T-helper 2 cell treated with Interferon-gamma antibody and Interleukin-4, amounts not matched to agents 5 μg/mL and 100 μg/mL, for 36 hours (primary cell): Measurements from ENCODE around the gene TEX19.

Experiments used
- DNase-seq: peaks from one replicate; pipeline ENCODE4 v3.0.0; 2021; ENCODE audit warnings: low spot score
- H3K27ac Mint-ChIP-seq: one replicate; pipeline ENCODE4 v1.8.0; 2021; ENCODE audit warnings: mild to moderate bottlenecking, mixed read lengths
- H3K27me3 Mint-ChIP-seq: one replicate; pipeline ENCODE4 v1.8.0; 2021; ENCODE audit warnings: low read depth, mixed read lengths
- H3K36me3 Mint-ChIP-seq: one replicate; pipeline ENCODE4 v1.8.0; 2021; ENCODE audit warnings: low read depth, mixed read lengths
- H3K4me1 Mint-ChIP-seq: one replicate; pipeline ENCODE4 v1.8.0; 2021; ENCODE audit warnings: low read depth, mixed read lengths
- H3K4me3 Mint-ChIP-seq: one replicate; pipeline ENCODE4 v1.8.0; 2022; ENCODE audit warnings: mild to moderate bottlenecking, moderate library complexity, mixed read lengths
- H3K9me3 Mint-ChIP-seq: one replicate; pipeline ENCODE4 v1.8.0; 2021; ENCODE audit warnings: mixed read lengths

Gene TEX19, protein sequence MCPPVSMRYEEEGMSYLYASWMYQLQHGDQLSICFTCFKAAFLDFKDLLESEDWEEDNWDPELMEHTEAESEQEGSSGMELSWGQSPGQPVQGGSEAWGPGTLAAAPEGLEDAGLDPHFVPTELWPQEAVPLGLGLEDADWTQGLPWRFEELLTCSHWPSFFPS

DNA sequence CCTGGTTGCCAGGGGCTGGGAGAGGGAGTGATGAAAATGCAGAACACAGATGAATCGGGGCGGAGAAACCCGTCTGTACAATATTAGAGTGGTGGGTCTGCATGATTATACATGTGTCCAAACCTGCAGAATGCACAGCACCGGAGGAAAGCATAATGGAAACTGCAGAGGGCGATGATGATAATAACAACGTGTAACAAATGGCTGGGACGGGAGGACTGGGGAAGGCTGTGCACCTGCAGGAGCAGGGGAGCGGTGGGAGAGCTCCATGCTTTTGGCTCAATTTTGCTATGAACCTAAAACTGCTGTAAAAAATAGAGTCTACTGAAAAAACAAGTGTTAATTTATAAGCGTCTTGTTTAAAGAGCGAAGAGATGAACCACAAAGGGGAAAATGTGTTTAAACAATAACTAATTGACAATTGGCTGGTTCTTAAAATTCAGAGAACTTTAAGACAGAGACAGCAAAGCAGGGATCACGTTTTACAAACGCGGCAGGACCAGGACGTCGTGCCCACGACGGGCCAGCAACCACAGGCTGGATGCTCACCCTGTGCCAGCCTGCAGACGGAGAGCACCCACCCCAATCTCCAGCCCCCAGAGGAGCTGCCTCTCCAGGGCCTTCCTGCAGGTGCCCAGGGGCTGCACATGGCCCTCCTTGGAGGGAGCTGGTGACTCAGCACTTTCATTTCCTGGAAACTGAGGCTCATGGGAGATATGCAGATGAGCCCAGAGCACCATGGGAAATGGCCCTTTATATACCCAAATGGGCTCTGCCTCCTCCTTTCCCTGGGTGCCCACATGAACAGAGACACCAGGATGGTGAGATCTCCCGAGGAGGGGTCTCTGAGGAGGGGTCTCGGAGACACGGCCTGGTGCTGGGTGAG is at the start of gene TEX19:
TEX19 (plus strand) TSS at position 783 of the 886 bp plus-strand sequence. CDS start 2,904 bp downstream, outside the sequence.
- H3K36me3 Mint-ChIP-seq: no peaks in the 10 kb centered on the region
- H3K4me3 Mint-ChIP-seq: peak within 1 kb of the TSS; percentile 14
- DNase-seq: no peak
- peak within 1 kb of the TSS; percentile 23 for H3K27ac Mint-ChIP-seq
- H3K27me3 Mint-ChIP-seq: peaks cover 13% of the 10 kb centered on the region
- H3K4me1 Mint-ChIP-seq: peaks cover 6% of the 10 kb centered on the region
- H3K9me3 Mint-ChIP-seq: no peaks in the 10 kb centered on the region

- Mint-ChIP-seq H3K27ac (no peak overlapping the region), H3K36me3 (peaks cover 8% of the 10 kb centered on the region), H3K4me1 (peaks cover 16% of the 10 kb centered on the region), H3K4me3 (no peak overlapping the region), H3K27me3 (peaks cover 2% of the 10 kb centered on the region), H3K9me3 (no peaks in the 10 kb centered on the region)
- no peak for DNase-seq
Measured at GRCh38 chr17:82309656-82310570, 49.1 kb upstream of the TEX19 start.

DNA sequence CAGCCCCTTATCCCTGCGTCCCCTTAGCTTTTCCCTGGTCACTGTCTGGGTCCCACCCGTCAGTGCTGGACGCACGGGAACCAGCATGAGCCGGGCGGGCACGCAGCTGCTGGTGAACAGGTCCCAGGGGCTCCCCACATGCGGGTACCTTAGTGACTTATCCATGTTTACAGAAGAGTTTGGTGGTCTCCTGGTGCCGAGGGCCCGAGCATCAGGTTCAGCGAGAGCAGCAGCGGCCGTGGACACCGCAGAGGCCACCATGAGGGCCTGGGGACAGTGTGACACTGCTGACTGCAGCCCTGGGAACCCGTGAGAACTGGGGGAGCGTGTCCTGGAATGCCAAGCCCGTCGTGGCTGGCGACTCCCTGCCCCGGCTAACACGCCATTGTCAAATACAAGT is 48.2 kb upstream of the TEX19 start:
- Mint-ChIP-seq H3K27ac (no peak overlapping the region), H3K9me3 (no peaks in the 10 kb centered on the region), H3K27me3 (peaks cover 2% of the 10 kb centered on the region), H3K4me1 (peaks cover 17% of the 10 kb centered on the region), H3K36me3 (peaks cover 12% of the 10 kb centered on the region), H3K4me3 (no peak overlapping the region)
- DNase-seq: no peak

- Mint-ChIP-seq H3K36me3 (peaks cover 16% of the 10 kb centered on the region), H3K9me3 (no peaks in the 10 kb centered on the region), H3K4me1 (peaks cover 12% of the 10 kb centered on the region), H3K27ac (no peak overlapping the region), H3K27me3 (peaks cover 2% of the 10 kb centered on the region), H3K4me3 (no peak overlapping the region)
- no peak for DNase-seq
Measured at GRCh38 chr17:82311971-82312370, 47.1 kb upstream of the TEX19 start.

GRCh38 chr17:82313195-82314011 is 45.6 kb upstream of the TEX19 start:
- Mint-ChIP-seq H3K4me1 (peaks cover 12% of the 10 kb centered on the region), H3K27ac (no peak overlapping the region), H3K4me3 (no peak overlapping the region), H3K36me3 (peaks cover 16% of the 10 kb centered on the region), H3K9me3 (no peaks in the 10 kb centered on the region), H3K27me3 (peaks cover 2% of the 10 kb centered on the region)
- no peak for DNase-seq

DNA sequence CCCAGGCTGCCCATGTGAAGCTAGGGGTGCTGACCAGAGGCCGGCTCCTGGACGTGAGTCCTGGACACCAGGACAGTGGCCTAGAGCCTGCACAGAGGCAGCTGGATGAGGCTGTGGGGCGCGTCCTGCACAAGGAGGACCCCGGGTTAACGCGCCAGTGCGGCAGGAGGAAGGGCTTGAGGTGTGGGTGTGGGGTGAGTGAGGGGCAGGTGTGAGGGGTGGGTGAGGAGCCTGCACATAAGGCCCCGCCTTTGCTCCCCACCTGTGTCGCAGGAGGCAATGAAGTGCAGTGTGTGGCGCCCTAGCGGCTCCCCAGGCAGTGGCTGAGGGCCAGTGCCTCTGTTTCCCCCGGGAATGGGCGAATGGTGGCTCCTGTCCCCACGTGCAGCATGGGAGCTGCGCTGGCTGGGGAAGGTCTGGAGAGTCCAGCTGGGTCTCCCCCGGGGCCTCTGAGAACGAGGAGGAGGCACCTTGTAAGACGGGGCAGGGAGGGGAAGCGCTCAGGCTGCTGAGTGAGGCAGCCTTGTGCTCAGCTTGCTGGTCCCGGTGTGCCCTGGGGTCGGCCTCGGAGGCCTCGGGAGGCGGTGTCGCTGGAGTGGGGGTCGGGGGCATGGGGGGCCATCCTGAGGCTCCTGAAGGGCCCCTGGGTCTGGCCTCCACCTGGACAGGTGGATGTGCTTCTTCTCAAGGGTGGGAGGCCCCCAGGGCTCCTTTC is 44.9 kb upstream of the TEX19 start:
- peaks cover 16% of the 10 kb centered on the region for H3K36me3 Mint-ChIP-seq

DNA sequence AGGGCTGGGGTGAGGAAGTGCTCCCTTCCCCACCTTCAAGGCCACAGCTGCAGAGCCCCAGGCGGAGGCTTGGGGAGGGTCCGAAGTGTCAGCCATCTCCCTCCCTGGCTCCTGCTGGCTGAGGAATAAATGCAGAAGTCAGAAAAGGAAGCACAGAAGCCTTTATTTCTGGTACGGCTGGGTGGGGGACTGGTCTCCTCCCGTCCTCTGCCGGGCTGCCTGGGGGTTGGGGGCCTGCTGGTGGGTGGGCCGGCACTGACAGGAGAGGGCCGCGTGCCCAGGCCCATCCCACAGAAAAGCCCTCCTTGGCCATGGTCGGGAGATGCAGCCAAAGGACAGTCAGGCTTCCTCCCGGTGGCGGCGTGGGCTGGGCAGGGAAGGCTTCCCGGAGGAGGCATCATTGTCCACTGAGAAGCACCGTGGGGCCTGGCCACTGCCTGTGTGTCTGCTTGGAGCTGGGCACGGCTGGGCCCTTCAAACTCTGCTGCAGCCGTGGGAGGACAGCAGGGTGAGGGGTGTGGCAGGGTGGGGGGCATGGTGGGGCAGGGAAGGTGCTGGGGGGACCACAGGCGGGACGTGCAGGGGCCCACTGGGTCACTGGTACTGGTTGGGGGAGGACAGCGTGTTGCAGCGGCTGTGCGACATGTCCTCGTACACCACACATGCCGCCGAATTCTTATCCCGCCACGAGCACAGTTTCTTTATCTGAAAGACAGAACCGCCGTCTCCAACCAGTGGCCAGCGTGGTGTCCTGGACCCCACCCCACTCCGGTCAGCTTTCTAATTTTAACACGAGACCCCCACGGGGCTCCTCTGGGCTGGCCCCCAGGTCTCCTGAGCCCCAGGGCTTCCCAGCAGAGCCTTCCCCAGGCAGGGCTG is 44.1 kb upstream of the TEX19 start:
- DNase-seq: no peak
- Mint-ChIP-seq H3K4me3 (peak overlapping the region; percentile 21), H3K4me1 (peaks cover 10% of the 10 kb centered on the region), H3K27ac (no peak overlapping the region), H3K27me3 (no peaks in the 10 kb centered on the region), H3K9me3 (no peaks in the 10 kb centered on the region), H3K36me3 (peaks cover 16% of the 10 kb centered on the region)

More for the DNA sequence above, 44.9 kb upstream of the TEX19 start:
- Mint-ChIP-seq H3K4me1 (peaks cover 10% of the 10 kb centered on the region), H3K9me3 (no peaks in the 10 kb centered on the region), H3K27me3 (no peaks in the 10 kb centered on the region), H3K4me3 (peak overlapping the region; percentile 44), H3K27ac (no peak overlapping the region)
- DNase-seq: no peak

DNA sequence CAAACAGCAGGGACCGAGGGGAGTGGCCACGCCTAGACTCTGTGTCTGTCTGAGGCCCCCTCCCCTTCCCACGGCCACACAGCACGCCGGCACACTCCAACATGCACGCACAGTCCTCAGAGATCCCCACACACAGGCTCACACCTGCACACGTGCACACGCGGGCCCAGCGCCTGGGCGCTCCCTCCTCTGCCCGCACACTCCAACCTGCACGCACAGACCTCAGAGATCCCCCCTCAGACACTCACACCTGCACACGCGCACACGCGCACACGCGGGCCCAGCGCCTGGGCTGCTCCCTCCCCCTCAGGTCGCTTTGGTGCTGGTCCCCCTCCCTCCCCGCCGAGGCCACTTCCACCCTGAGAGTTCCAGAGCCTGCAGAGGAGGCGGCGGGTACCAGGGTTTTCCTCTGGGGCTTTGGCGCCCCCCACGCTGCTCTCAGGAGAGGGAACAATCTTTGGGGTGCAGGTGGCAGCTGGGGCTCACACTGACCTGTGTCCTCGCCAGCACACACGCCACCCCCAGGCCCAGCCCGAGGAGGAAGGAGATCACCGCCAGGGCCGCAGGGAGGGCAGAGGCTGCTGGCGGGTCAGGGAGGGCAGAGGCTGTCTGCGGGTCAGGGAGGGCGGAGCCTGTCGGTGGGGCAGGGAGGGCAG is 43.2 kb upstream of the TEX19 start:
- Mint-ChIP-seq H3K4me1 (peaks cover 12% of the 10 kb centered on the region), H3K9me3 (no peaks in the 10 kb centered on the region), H3K4me3 (no peak overlapping the region), H3K27ac (peak overlapping the region; percentile 86), H3K36me3 (peaks cover 16% of the 10 kb centered on the region), H3K27me3 (no peaks in the 10 kb centered on the region)
- DNase-seq: no peak

DNA sequence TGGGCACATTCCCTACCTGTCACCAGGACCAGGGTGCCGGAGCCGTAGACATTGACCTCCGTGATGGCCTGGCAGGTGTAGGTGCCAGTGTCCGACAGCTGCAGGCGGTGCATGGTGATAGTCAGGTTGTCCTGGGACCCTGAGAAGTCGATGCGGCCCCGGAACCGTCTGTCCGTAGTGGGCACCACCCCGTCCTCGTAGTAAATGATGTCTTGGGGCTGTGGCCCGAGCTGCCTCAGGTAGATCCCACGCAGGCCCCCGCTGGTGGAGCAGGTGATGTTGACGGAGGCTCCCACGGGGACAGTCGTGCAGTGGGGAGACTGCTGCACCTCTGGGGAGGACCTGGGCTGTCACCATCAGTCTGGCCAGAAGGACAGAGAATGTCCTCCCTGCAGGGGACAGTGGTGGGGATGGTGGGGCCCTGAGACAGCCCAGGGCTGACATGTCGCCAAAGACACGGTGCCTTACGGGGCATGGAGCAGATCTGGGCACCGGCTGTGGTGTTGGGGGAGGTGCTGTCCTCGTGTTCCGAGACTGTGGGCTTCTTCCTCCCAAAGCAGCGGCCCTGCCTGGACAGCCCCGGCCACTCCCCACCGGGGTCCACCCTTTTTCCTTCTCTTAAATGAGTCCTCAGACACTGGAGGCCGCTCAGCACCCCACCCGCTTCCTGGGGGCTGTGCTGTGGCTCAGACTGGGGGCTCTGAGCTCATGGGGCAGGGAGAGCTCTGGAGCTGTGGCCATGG is 42.2 kb upstream of the TEX19 start:
- H3K4me3 Mint-ChIP-seq: no peak overlapping the region
- H3K4me1 Mint-ChIP-seq: peaks cover 17% of the 10 kb centered on the region
- no peaks in the 10 kb centered on the region for H3K9me3 Mint-ChIP-seq
- no peaks in the 10 kb centered on the region for H3K27me3 Mint-ChIP-seq
- DNase-seq: no peak
- peaks cover 16% of the 10 kb centered on the region for H3K36me3 Mint-ChIP-seq
- H3K27ac Mint-ChIP-seq: peak overlapping the region; percentile 78

DNA sequence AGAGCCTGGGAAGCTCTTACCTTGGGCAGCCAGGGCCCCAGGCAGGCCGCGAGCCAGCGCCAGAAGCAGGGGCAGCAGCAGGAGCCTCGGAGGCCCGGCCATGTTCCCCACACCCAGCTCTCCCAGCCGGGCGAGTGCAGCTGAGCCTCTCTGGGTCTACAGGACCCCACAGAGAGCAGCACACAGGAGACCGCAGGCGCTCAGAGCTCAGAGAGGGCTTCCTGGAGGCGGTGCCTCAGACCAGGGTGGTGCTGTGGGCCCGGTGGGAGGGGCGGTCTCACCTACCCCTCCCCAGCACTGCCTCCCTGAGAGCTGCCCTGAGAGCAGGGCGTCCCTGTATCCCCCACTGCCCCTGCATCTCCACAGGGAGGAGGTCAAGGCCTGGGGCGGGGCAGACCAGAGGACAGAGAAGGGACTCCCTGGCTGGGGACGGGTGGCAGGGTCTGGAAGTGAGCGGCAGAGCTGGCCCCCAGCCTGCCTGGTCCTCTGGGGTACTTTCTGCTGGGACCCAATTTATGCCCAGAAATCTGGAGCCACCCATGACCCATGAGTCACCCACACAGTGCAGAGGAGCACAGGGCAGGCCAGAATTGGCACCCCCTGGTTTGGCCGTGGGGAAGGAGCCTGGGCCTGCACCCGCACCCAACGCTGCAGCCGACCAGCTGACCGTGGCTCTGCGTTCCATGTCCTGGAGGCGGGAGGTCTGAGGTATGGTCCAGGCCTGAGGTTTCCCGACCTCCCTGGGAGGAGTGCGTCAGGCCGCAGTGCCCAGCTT is 41.5 kb upstream of the TEX19 start, which contains the start of gene CD7:
CD7 (minus strand) TSS at position 215 of the 775 bp plus-strand sequence; CDS start at position 102, 113 bp downstream.
- peaks cover 17% of the 10 kb centered on the region for H3K4me1 Mint-ChIP-seq
- peak; percentile 62 for DNase-seq
- H3K36me3 Mint-ChIP-seq: peaks cover 16% of the 10 kb centered on the region
- no peaks in the 10 kb centered on the region for H3K27me3 Mint-ChIP-seq
- H3K27ac Mint-ChIP-seq: peak within 1 kb of the TSS; percentile 86
- no peaks in the 10 kb centered on the region for H3K9me3 Mint-ChIP-seq
- no peak within 1 kb of the TSS for H3K4me3 Mint-ChIP-seq

DNA sequence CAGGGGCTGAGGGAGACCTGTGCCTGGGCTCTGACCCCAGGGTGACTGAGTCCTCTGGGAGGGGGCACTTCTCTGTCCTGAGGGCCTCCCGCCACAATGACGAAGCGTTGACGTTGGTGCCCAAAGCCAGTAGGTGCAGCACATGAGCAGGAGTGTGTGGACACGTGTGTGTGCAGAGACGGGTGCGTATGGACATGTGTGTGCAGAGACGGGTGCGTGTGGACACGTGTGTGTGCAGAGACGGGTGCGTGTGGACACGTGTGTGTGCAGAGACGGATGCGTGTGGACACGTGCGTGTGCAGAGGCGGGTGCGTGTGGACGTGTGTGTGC is 40.9 kb upstream of the TEX19 start:
- no peak overlapping the region for H3K4me3 Mint-ChIP-seq
- H3K27me3 Mint-ChIP-seq: no peaks in the 10 kb centered on the region
- H3K27ac Mint-ChIP-seq: no peak overlapping the region
- H3K4me1 Mint-ChIP-seq: peaks cover 17% of the 10 kb centered on the region
- DNase-seq: no peak
- peaks cover 16% of the 10 kb centered on the region for H3K36me3 Mint-ChIP-seq
- no peaks in the 10 kb centered on the region for H3K9me3 Mint-ChIP-seq
